Stimulated activated CD4-positive, alpha-beta T cell treated with anti-CD3 and anti-CD28 coated beads, Interleukin-15, amount 100 ng/mL, for 24 hours (primary cell): ENCODE data around the gene PLD6.
"Not testable (repeated sequence)": the region's sequence is repeated elsewhere in the genome, so short reads cannot be mapped to it uniquely, and the experiment has no call there.

Experiments used
- DNase-seq: peaks from one replicate; pipeline ENCODE4 v3.0.0-alpha.2; 2020

The PLD6 gene

GRCh38 chr17:17172990-17173389 is 33.1 kb downstream of the PLD6 start:
- DNase-seq = no peak

- DNase-seq = no peak
Observed at GRCh38 chr17:17172001-17172939, 33.9 kb downstream of the PLD6 start.

- DNase-seq = no peak
Observed at GRCh38 chr17:17171186-17171585, 34.9 kb downstream of the PLD6 start.

- no peak for DNase-seq
Observed at GRCh38 chr17:17170346-17170985, 35.7 kb downstream of the PLD6 start.

- no peak for DNase-seq
Observed at GRCh38 chr17:17169396-17169795, 36.7 kb downstream of the PLD6 start.

- DNase-seq = no peak
Observed at GRCh38 chr17:17168401-17168800, 37.7 kb downstream of the PLD6 start.

GRCh38 chr17:17167986-17168385 is 38.1 kb downstream of the PLD6 start:
- DNase-seq = no peak

GRCh38 chr17:17167356-17167755 is 38.8 kb downstream of the PLD6 start:
- DNase-seq = no peak

- no peak for DNase-seq
Observed at GRCh38 chr17:17166446-17166845, 39.7 kb downstream of the PLD6 start.

GRCh38 chr17:17165666-17166308 is 40.3 kb downstream of the PLD6 start:
- DNase-seq = no peak

GRCh38 chr17:17164676-17165075 is 41.5 kb downstream of the PLD6 start:
- DNase-seq = no peak

- no peak for DNase-seq
Observed at GRCh38 chr17:17164156-17164555, 42.0 kb downstream of the PLD6 start.

- DNase-seq = no peak
Observed at GRCh38 chr17:17161759-17162158, 44.4 kb downstream of the PLD6 start.

- no peak for DNase-seq
Observed at GRCh38 chr17:17161121-17161520, 45.0 kb downstream of the PLD6 start.

- DNase-seq = no peak
Observed at GRCh38 chr17:17159571-17159970, 46.6 kb downstream of the PLD6 start.

GRCh38 chr17:17158506-17158905 is 47.6 kb downstream of the PLD6 start:
- DNase-seq = not testable (repeated sequence)

- DNase-seq = no peak
Observed at GRCh38 chr17:17157041-17157440, 49.1 kb downstream of the PLD6 start.

GRCh38 chr17:17156511-17156910 is 49.6 kb downstream of the PLD6 start:
- DNase-seq = no peak

GRCh38 chr17:17156107-17156506 is 50.0 kb downstream of the PLD6 start:
- DNase-seq = no peak

GRCh38 chr17:17155568-17155967 is 50.6 kb downstream of the PLD6 start:
- DNase-seq = no peak

GRCh38 chr17:17154981-17155380 is 51.2 kb downstream of the PLD6 start:
- DNase-seq = no peak

- no peak for DNase-seq
Observed at GRCh38 chr17:17154556-17154955, 51.6 kb downstream of the PLD6 start.

GRCh38 chr17:17153709-17154108 is 52.4 kb downstream of the PLD6 start:
- DNase-seq = no peak

GRCh38 chr17:17153071-17153470 is 53.1 kb downstream of the PLD6 start:
- DNase-seq = no peak
